HepG2 (cell line): Measurements from ENCODE around the gene PPIP5K2. TPM values are rescaled to one million over a fixed set of nuclear protein-coding genes. Genes with fewer than 3 reads are reported as not detected.
A peak's percentile ranks its signal among the peaks of the same experiment; 100 is the strongest.

Experiments
- ATAC-seq: fragments of 200-7000 bp; cut with Tn5 transposase; 3 replicates; pipeline ENCODE4 v1.9.1; 2020; ENCODE audit warnings: mild to moderate bottlenecking, moderate library complexity
- BruUV-seq: library from RNA; stranded (reverse); fragments of 400-500 nt; replicated peaks from 2 replicates; lab custom pipeline; 2021; lab: Mats Ljungman, UMichigan
- CTCF ChIA-PET: fragments of 300-600 bp; formaldehyde crosslinking; extraction: SDS; loops from one replicate; lab custom pipeline; 2021; ENCODE audit warnings: low total read pairs, inconsistent platforms, low intra/inter-chr PET ratio; lab: Yijun Ruan, JAX
- POLR2A ChIA-PET: fragments of 350-600 bp; sonication (Branson Sonifier 250); formaldehyde crosslinking; loops from one replicate; lab custom pipeline; 2020; ENCODE audit warnings: antibody characterized with exemption, inconsistent platforms; lab: Yijun Ruan, JAX
- DNase-seq: peaks from one replicate; pipeline ENCODE4 v3.0.0-alpha.2; 2015; ENCODE audit warnings: low spot score
- FAIRE-seq: peaks from 3 replicates; lab custom pipeline; 2011; peaks lifted over from hg19 to GRCh38; lab: Jason Lieb, UNC
- H2AFZ ChIP-seq: one replicate; pipeline ENCODE4 v1.6.1; 2011; ENCODE audit warnings: low read length, inconsistent platforms
- H3K27ac ChIP-seq: fragments of 300-600 bp; 3 replicates; pipeline ENCODE4 v1.8.0; 2011; ENCODE audit warnings: mixed run types, mild to moderate bottlenecking, mixed read lengths, low read length, inconsistent platforms; ENCODE audit not compliant: insufficient read depth; ENCODE audit errors: extremely low read length
- H3K27me3 ChIP-seq, 2 experiments: fragments of 200-600 bp in 1 of 2; 2 replicates in 1 of 2; 3 replicates in 1 of 2; pipeline versions ENCODE4 v1.6.0 to v1.8.0; 2011; ENCODE audit warnings: low read length in 2 of 2, mild to moderate bottlenecking in 2 of 2, moderate library complexity in 2 of 2, inconsistent platforms in 1 of 2; ENCODE audit not compliant: insufficient read depth in 2 of 2, control insufficient read depth in 1 of 2
- H3K36me3 ChIP-seq, 2 experiments: fragments of 200-600 bp in 1 of 2; replicated peaks in 1 of 2; 2 replicates in 1 of 2; 3 replicates in 1 of 2; pipeline versions ENCODE4 v1.5.1 to v1.8.0; 2011; ENCODE audit warnings: low read length in 2 of 2, inconsistent platforms in 1 of 2; ENCODE audit not compliant: insufficient read depth in 2 of 2, control insufficient read depth in 1 of 2
- H3K4me1 ChIP-seq: 2 replicates; pipeline ENCODE4 v1.5.1; 2012; ENCODE audit warnings: low read length, inconsistent platforms; ENCODE audit not compliant: insufficient read depth
- H3K4me2 ChIP-seq: 2 replicates; pipeline ENCODE4 v1.6.0; 2011; ENCODE audit warnings: low read depth, low read length, inconsistent platforms
- H3K4me3 ChIP-seq, 3 experiments: fragments of 200-600 bp in 1 of 3; sonication (generic), shearing (Covaris generic) in 1 of 3; replicated peaks in 1 of 3; 2 replicates each; pipeline ENCODE4 v1.5.1; 2011 to 2016; ENCODE audit warnings: low read length in 3 of 3, inconsistent platforms in 2 of 3, low read depth in 2 of 3, mild to moderate bottlenecking in 2 of 3, control low read depth in 1 of 3, mixed read lengths in 1 of 3; ENCODE audit not compliant: insufficient read depth in 1 of 3
- H3K79me2 ChIP-seq: one replicate; pipeline ENCODE4 v1.6.1; 2011; ENCODE audit warnings: low read length, inconsistent platforms; ENCODE audit not compliant: insufficient read depth
- H3K9ac ChIP-seq: 2 replicates; pipeline ENCODE4 v1.6.0; 2011; ENCODE audit warnings: mild to moderate bottlenecking, low read depth, low read length, inconsistent platforms; ENCODE audit not compliant: insufficient read depth
- H3K9me3 ChIP-seq: 2 replicates; pipeline ENCODE4 v1.5.1; 2012; ENCODE audit warnings: mild to moderate bottlenecking, low read length
- H4K20me1 ChIP-seq: 2 replicates; pipeline ENCODE4 v1.6.0; 2011; ENCODE audit warnings: inconsistent platforms, mild to moderate bottlenecking, low read length, moderate library complexity; ENCODE audit not compliant: insufficient read depth
- ATF7 ChIP-seq, 2 experiments: fragments of 450-650 bp in 1 of 2; sonication (generic) in 1 of 2; formaldehyde crosslinking in 1 of 2; IDR thresholded peaks; 2 replicates each; pipeline versions ENCODE4 v1.4.0 to v1.6.1; 2016 to 2020; ENCODE audit warnings: antibody characterized with exemption in 1 of 2, mild to moderate bottlenecking in 1 of 2, missing genetic modification reagents in 1 of 2
- HCFC1 ChIP-seq: fragments of 150-350 bp; IDR thresholded peaks from 2 replicates; pipeline ENCODE4 v1.6.1; 2014; ENCODE audit warnings: low read depth, low read length
- THAP11 ChIP-seq: IDR thresholded peaks from 2 replicates; pipeline ENCODE4 v1.6.1; 2016; ENCODE audit warnings: missing biosample characterization, missing genetic modification reagents
- ZNF143 ChIP-seq: sonication (generic); formaldehyde crosslinking; IDR thresholded peaks from 2 replicates; pipeline ENCODE4 v1.4.0; 2020; ENCODE audit warnings: missing genetic modification reagents
- WGBS: methylation state at CpG from one replicate; pipeline ENCODE4 v1.1.6; 2017; ENCODE audit warnings: low lambda C conversion rate; 5-methylcytosine and 5-hydroxymethylcytosine counted together
- in situ Hi-C: cut with HindIII; loops from 2 replicates; pipeline ENCODE4 v1.10.0; 2017; ENCODE audit warnings: low pct_unique_long_range_greater_than_20kb; ENCODE audit not compliant: extremely low pct_ligation_motif_present
- intact Hi-C: fragments of 100-400 bp; cut with micrococcal nuclease; formaldehyde crosslinking; loops from one replicate; pipeline ENCODE4 v1.10.0; 2022; ENCODE audit not compliant: unreplicated experiment
- polyA plus RNA-seq, 8 experiments: library from polyadenylated mRNA; depleted of rRNA in 3 of 8; stranded (reverse) in 7 of 8; unstranded in 1 of 8; fragments of >200 nt; fragmentation: Illumina TruSeq in 4 of 8; extraction: Trizol in 4 of 8; gene quantifications; 2 replicates each; pipeline versions ENCODE4 v1.2.1 to v1.2.3, GENCODE V29; 2011 to 2016; ENCODE audit warnings: low read depth in 4 of 8, missing spikeins in 1 of 8, mixed read lengths in 1 of 8; ENCODE audit not compliant: insufficient read depth in 1 of 8
- total RNA-seq, 5 experiments: library from RNA; depleted of rRNA; stranded (reverse); fragments of >200 nt; fragmentation: Illumina TruSeq; extraction: Trizol; gene quantifications; 2 replicates each; pipeline ENCODE4 v1.2.3, GENCODE V29; 2016; ENCODE audit warnings: low read depth in 1 of 5
- TF ChIP-seq, protein P1 (sequence below), 2 experiments: sonication (generic) in 1 of 2; formaldehyde crosslinking in 1 of 2; IDR thresholded peaks; 2 replicates each; pipeline versions ENCODE4 v1.5.1 to v1.6.1; 2011 to 2020; ENCODE audit warnings: borderline replicate concordance in 1 of 2, low read depth in 1 of 2, low read length in 1 of 2, mild to moderate bottlenecking in 1 of 2, missing genetic modification reagents in 1 of 2, moderate library complexity in 1 of 2

PPIP5K2 gene
- total and polyA plus RNA-seq, 2 of the 13 experiments (the other 11 are each of a cell fraction or from before 2014, with no cell fraction given) = 19.7 to 45.6 TPM

DNA sequence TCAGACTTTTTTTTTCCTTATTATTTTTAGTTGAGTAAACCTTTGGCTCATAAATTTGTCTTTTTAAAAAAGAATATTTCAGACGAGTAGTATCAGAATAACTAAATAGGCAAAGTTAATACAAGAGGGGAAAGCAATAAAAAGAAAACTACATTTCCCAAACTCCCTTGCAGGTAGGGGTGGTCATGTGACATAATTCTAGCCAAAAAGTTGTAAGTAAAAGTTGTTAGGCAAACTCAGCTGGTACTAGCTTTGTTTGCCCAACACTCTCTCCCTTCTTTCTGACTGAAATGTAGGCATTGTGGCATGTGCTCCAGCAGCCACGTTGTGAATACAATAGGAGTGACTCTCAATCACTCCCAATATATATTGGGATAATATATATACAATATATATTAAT is 21.1 kb upstream of the PPIP5K2 start:
- POLR2A ChIA-PET = interaction anchor here (0.9 kb wide), 1 partner anchor 21 kb away, joined by 4 read pairs; the partner anchor contains the start of genes GIN1 and PPIP5K2
- ATAC-seq (no peak), DNase-seq (peak; percentile 12), FAIRE-seq (peak; percentile 4)
- H4K20me1 ChIP-seq = no peaks in the 10 kb centered on the region
- H3K9ac ChIP-seq = no peak overlapping the region
- in situ Hi-C loops = no loop called here
- H3K27ac ChIP-seq = no peak overlapping the region
- no peaks in the 10 kb centered on the region for H3K79me2 ChIP-seq
- H3K36me3 ChIP-seq = peaks cover 0 to 15% of the 10 kb centered on the region in 2 experiments; a peak in 4 of 5 replicates
- intact Hi-C loops = no loop called here
- no peak for TF ChIP-seq HCFC1
- TF ChIP-seq THAP11 (CRISPR knock-in tag) = peak; percentile 93
- peak; percentile 75 for TF ChIP-seq ZNF143
- TF ChIP-seq ATF7 (IDR thresholded peaks at IDR 0.05) = no peak
- TF ChIP-seq ATF7 (CRISPR knock-in tag; IDR thresholded peaks at IDR 0.05) = no peak
- TF ChIP-seq, protein P1, sequence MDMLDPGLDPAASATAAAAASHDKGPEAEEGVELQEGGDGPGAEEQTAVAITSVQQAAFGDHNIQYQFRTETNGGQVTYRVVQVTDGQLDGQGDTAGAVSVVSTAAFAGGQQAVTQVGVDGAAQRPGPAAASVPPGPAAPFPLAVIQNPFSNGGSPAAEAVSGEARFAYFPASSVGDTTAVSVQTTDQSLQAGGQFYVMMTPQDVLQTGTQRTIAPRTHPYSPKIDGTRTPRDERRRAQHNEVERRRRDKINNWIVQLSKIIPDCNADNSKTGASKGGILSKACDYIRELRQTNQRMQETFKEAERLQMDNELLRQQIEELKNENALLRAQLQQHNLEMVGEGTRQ (IDR thresholded peaks at IDR 0.05; ENCODE audit: low read depth, low read length) = 0 out of 2 replicates have a peak, but pooled peaks have one; percentile 18
- TF ChIP-seq, protein P1 (CRISPR knock-in tag; IDR thresholded peaks at IDR 0.05; ENCODE audit: borderline replicate concordance) = no peak; the same call in 1 of the 2 replicates
- no peaks in the 10 kb centered on the region for H3K27me3 ChIP-seq
- no peak overlapping the region for H3K4me2 ChIP-seq
- CTCF ChIA-PET = no interaction called here
- H3K4me1 ChIP-seq = 0 out of 2 replicates have a peak, but pooled peaks cover 7% of the 10 kb centered on the region
- no peak overlapping the region for H3K4me3 ChIP-seq
- H2AFZ ChIP-seq = no peak overlapping the region
- no peaks in the 10 kb centered on the region for H3K9me3 ChIP-seq
- no TSS peak for BruUV-seq
- 74% methylated on average over 2 of the region's 2 CpGs for WGBS
